GM12864 (cell line): ENCODE measurements around the gene NUB1.

Source experiments
- DNase-seq: peaks from one replicate; pipeline ENCODE4 v3.0.0-alpha.2; 2011; ENCODE audit warnings: low read depth
- H3K4me3 ChIP-seq: 2 replicates; pipeline ENCODE4 v1.5.1; 2011; ENCODE audit warnings: mild to moderate bottlenecking, low read depth, low read length, control low read depth
- CTCF ChIP-seq: IDR thresholded peaks from 2 replicates; pipeline ENCODE4 v1.5.1; 2011; ENCODE audit warnings: low read depth, mild to moderate bottlenecking, moderate library complexity, low read length, control low read depth, inconsistent platforms; ENCODE audit errors: missing control alignments

The NUB1 gene

GRCh38 chr7:151322906-151323305 is 18.7 kb upstream of the NUB1 start:
- no peak for TF ChIP-seq CTCF
- no peak for DNase-seq
- H3K4me3 ChIP-seq, result no peak overlapping the region

- no peak for DNase-seq
- TF ChIP-seq CTCF, result no peak
- H3K4me3 ChIP-seq, result no peak overlapping the region
Observed at GRCh38 chr7:151327022-151327421, 14.6 kb upstream of the NUB1 start.

GRCh38 chr7:151327659-151328058 is 14.0 kb upstream of the NUB1 start:
- no peak for TF ChIP-seq CTCF
- H3K4me3 ChIP-seq, result no peak overlapping the region
- no peak for DNase-seq

- no peak for TF ChIP-seq CTCF
- H3K4me3 ChIP-seq, result no peak overlapping the region
Observed at GRCh38 chr7:151330181-151330580, 11.4 kb upstream of the NUB1 start.

GRCh38 chr7:151330661-151331060 is 11.0 kb upstream of the NUB1 start:
- H3K4me3 ChIP-seq, result no peak overlapping the region
- no peak for DNase-seq
- TF ChIP-seq CTCF, result no peak

More at GRCh38 chr7:151330181-151330580, 11.4 kb upstream of the NUB1 start:
- DNase-seq, result no peak

- TF ChIP-seq CTCF, result no peak
- H3K4me3 ChIP-seq, result no peak overlapping the region
- DNase-seq, result no peak
Observed at GRCh38 chr7:151334628-151335027, 7.0 kb upstream of the NUB1 start.

GRCh38 chr7:151336027-151336708 is 5.4 kb upstream of the NUB1 start:
- DNase-seq, result no peak
- TF ChIP-seq CTCF, result no peak

More at GRCh38 chr7:151336027-151336708, 5.4 kb upstream of the NUB1 start:
- H3K4me3 ChIP-seq, result no peak overlapping the region
